SU-DHL-6 (cell line): ENCODE data around the gene HLA-C.

Experiments used
- EZH2phosphoT487 ChIP-seq: fragments of 200-600 bp; sonication (generic), shearing (Covaris generic); conservative IDR thresholded peaks from 2 replicates; pipeline ENCODE4 v1.6.1; 2018; ENCODE audit warnings: mild to moderate bottlenecking, antibody characterized with exemption, low read length, moderate library complexity, mixed read lengths
- TF ChIP-seq, protein P1 (sequence below): fragments of 200-600 bp; sonication (generic); IDR thresholded peaks from one replicate; pipeline ENCODE4 v1.5.1; 2017; ENCODE audit warnings: antibody characterized with exemption, mild to moderate bottlenecking, low read length, moderate library complexity; ENCODE audit not compliant: insufficient read depth, poor library complexity, severe bottlenecking

DNA sequence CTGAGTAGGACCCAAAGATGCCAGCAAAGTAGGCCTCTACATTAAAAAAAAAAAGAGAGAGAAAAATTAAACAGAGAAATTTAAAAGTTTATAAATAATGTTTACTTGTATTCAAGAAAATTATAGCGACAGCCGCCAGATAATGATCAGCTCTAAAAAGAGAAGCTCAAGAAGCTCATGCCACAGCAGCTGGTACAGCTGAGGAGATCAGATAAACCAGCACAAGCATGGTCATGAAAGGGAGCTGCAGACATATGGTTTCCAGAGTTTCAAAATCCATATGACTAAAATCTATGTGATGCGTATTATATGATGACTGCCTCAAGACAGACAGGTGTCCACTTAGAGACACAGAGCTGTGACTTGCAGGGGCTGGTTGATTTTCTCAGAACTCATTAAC, 13.6 kb upstream of the HLA-C start:
- TF ChIP-seq, protein P1, sequence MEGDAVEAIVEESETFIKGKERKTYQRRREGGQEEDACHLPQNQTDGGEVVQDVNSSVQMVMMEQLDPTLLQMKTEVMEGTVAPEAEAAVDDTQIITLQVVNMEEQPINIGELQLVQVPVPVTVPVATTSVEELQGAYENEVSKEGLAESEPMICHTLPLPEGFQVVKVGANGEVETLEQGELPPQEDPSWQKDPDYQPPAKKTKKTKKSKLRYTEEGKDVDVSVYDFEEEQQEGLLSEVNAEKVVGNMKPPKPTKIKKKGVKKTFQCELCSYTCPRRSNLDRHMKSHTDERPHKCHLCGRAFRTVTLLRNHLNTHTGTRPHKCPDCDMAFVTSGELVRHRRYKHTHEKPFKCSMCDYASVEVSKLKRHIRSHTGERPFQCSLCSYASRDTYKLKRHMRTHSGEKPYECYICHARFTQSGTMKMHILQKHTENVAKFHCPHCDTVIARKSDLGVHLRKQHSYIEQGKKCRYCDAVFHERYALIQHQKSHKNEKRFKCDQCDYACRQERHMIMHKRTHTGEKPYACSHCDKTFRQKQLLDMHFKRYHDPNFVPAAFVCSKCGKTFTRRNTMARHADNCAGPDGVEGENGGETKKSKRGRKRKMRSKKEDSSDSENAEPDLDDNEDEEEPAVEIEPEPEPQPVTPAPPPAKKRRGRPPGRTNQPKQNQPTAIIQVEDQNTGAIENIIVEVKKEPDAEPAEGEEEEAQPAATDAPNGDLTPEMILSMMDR, result no peak
- no peak for TF ChIP-seq EZH2phosphoT487
